ENCODE results near the gene SNX11.

DNA sequence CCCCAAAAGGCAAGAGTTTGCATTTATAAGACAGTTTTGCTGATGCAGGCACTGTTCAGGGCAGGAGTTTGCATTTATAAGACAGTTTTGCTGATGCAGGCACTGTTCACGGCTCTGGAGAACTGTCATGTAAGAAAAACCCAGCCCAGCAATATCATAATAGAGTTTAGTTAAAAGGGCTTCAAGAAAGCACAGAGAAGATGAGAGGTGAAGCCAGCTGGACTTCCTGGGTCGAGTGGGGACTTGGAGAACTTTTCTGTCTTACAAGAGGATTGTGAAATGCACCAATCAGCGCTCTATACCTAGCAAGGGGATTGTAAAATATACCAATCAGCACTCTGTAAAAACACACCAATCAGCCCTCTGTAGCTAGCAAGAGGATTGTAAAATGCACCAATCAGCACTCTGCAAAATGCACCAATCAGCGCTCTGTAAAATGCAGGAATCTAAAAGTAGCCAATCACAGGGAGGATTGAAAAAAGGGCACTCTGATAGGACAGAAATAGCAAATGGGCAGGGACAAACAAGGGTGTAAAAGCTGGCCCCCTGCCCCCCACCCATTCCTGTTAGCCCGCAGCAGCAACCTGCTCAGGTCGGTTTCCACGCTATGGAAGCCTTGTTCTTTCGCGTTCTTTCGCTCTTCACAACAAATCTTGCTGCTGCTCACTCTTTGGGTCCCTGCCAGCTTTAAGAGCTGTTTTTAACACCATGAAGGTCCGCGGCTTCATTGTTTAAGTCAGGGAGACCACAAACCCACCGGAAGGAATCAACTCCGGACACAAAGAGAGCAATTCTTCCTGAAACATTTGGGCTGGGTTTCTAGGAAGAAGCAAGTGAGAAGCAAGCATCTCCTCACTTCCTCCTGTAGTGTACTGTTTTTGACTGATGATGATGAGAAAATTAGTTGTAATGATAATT, 4.5 kb upstream of the SNX11 start:
- TF ChIP-seq EP300 (conservative IDR thresholded peaks at IDR 0.05; ENCODE audit: poor library complexity, severe bottlenecking) (no peak), TAF1 (IDR thresholded peaks at IDR 0.05; ENCODE audit: low read depth) (no peak), MXI1 (conservative IDR thresholded peaks at IDR 0.05; ENCODE audit: poor library complexity, severe bottlenecking) (no peak), RAD21 (conservative IDR thresholded peaks at IDR 0.05) (no peak), EZH2 (IDR thresholded peaks at IDR 0.05; ENCODE audit: borderline replicate concordance, insufficient read depth, low read length, poor library complexity, severe bottlenecking) (no peak), SMC3 (conservative IDR thresholded peaks at IDR 0.05; ENCODE audit: poor library complexity) (no peak), POLR2AphosphoS5 (IDR thresholded peaks at IDR 0.05) (no peak)
- TF ChIP-seq, protein P1, sequence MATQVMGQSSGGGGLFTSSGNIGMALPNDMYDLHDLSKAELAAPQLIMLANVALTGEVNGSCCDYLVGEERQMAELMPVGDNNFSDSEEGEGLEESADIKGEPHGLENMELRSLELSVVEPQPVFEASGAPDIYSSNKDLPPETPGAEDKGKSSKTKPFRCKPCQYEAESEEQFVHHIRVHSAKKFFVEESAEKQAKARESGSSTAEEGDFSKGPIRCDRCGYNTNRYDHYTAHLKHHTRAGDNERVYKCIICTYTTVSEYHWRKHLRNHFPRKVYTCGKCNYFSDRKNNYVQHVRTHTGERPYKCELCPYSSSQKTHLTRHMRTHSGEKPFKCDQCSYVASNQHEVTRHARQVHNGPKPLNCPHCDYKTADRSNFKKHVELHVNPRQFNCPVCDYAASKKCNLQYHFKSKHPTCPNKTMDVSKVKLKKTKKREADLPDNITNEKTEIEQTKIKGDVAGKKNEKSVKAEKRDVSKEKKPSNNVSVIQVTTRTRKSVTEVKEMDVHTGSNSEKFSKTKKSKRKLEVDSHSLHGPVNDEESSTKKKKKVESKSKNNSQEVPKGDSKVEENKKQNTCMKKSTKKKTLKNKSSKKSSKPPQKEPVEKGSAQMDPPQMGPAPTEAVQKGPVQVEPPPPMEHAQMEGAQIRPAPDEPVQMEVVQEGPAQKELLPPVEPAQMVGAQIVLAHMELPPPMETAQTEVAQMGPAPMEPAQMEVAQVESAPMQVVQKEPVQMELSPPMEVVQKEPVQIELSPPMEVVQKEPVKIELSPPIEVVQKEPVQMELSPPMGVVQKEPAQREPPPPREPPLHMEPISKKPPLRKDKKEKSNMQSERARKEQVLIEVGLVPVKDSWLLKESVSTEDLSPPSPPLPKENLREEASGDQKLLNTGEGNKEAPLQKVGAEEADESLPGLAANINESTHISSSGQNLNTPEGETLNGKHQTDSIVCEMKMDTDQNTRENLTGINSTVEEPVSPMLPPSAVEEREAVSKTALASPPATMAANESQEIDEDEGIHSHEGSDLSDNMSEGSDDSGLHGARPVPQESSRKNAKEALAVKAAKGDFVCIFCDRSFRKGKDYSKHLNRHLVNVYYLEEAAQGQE (IDR thresholded peaks at IDR 0.05; ENCODE audit: borderline replicate concordance) = no peak
- TF ChIP-seq, protein P2, sequence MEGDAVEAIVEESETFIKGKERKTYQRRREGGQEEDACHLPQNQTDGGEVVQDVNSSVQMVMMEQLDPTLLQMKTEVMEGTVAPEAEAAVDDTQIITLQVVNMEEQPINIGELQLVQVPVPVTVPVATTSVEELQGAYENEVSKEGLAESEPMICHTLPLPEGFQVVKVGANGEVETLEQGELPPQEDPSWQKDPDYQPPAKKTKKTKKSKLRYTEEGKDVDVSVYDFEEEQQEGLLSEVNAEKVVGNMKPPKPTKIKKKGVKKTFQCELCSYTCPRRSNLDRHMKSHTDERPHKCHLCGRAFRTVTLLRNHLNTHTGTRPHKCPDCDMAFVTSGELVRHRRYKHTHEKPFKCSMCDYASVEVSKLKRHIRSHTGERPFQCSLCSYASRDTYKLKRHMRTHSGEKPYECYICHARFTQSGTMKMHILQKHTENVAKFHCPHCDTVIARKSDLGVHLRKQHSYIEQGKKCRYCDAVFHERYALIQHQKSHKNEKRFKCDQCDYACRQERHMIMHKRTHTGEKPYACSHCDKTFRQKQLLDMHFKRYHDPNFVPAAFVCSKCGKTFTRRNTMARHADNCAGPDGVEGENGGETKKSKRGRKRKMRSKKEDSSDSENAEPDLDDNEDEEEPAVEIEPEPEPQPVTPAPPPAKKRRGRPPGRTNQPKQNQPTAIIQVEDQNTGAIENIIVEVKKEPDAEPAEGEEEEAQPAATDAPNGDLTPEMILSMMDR (IDR thresholded peaks at IDR 0.05; ENCODE audit: poor library complexity, severe bottlenecking) = no peak

Measured in neural cell (in vitro differentiated cells).